AG04450 (cell line): Measurements from ENCODE around the gene OR5AC2. TPM values are rescaled to one million over a fixed set of nuclear protein-coding genes. Genes with fewer than 3 reads are reported as not detected.

Experiments
- CTCF ChIA-PET: fragments of 300-600, 350-600 bp; formaldehyde crosslinking; extraction: SDS; loops from one replicate; lab custom pipeline; 2022; ENCODE audit warnings: antibody characterized with exemption, inconsistent platforms; lab: Charles Lee
- POLR2A ChIA-PET: fragments of 350-600 bp; formaldehyde crosslinking; extraction: SDS; loops from one replicate; lab custom pipeline; 2021; ENCODE audit warnings: antibody characterized with exemption, inconsistent platforms; lab: Yijun Ruan, JAX
- DNase-seq: peaks from one replicate; pipeline ENCODE4 v3.0.0-alpha.2; 2011; ENCODE audit warnings: low read depth, low spot score
- H3K27ac ChIP-seq: one replicate; pipeline ENCODE4 v1.5.1; 2012; ENCODE audit warnings: low read depth, low read length, control low read depth
- H3K27me3 ChIP-seq: one replicate; pipeline ENCODE4 v1.6.0; 2012; ENCODE audit warnings: low read length; ENCODE audit not compliant: control insufficient read depth, insufficient read depth
- H3K4me3 ChIP-seq: 2 replicates; pipeline ENCODE4 v1.5.1; 2011; ENCODE audit warnings: mild to moderate bottlenecking, low read depth, low read length, control low read depth
- H3K9me3 ChIP-seq: 2 replicates; pipeline ENCODE4 v1.5.1; 2012; ENCODE audit warnings: low read length; ENCODE audit not compliant: control insufficient read depth, insufficient read depth
- CTCF ChIP-seq: IDR thresholded peaks from 2 replicates; pipeline ENCODE4 v1.5.1; 2011; ENCODE audit warnings: low read depth, low read length, control low read depth, inconsistent platforms
- polyA plus RNA-seq: library from polyadenylated mRNA; depleted of rRNA; stranded (reverse); fragments of >200 nt; gene quantifications from 2 replicates; pipeline ENCODE4 v1.2.3, GENCODE V29; 2011

Gene OR5AC2
- polyA plus RNA-seq, 1 experiment: not detected

GRCh38 chr3:98099848-98100247, 12.9 kb downstream of the OR5AC2 start:
- Histone ChIP-seq H3K9me3 (no peaks in the 10 kb centered on the region), H3K27ac (no peak overlapping the region), H3K27me3 (no peaks in the 10 kb centered on the region), H3K4me3 (no peak overlapping the region)
- DNase-seq: no peak
- CTCF ChIA-PET: no interaction called here
- POLR2A ChIA-PET: no interaction called here
- TF ChIP-seq CTCF: no peak

GRCh38 chr3:98108162-98108561, 21.2 kb downstream of the OR5AC2 start:
- H3K27ac ChIP-seq: no peak overlapping the region
- no peak for TF ChIP-seq CTCF
- CTCF ChIA-PET: no interaction called here
- no peak for DNase-seq
- peaks cover 8% of the 10 kb centered on the region; the same call in 1 of the 2 replicates for H3K9me3 ChIP-seq
- no peak overlapping the region for H3K4me3 ChIP-seq
- H3K27me3 ChIP-seq: no peaks in the 10 kb centered on the region
- POLR2A ChIA-PET: no interaction called here

GRCh38 chr3:98109807-98110549, 23.0 kb downstream of the OR5AC2 start:
- ChIA-PET CTCF (no interaction called here), POLR2A (no interaction called here)
- peaks cover 8% of the 10 kb centered on the region; the same call in 1 of the 2 replicates for H3K9me3 ChIP-seq
- DNase-seq: no peak
- TF ChIP-seq CTCF: no peak
- no peak overlapping the region for H3K27ac ChIP-seq
- no peaks in the 10 kb centered on the region for H3K27me3 ChIP-seq
- H3K4me3 ChIP-seq: no peak overlapping the region

GRCh38 chr3:98110550-98110908, 23.6 kb downstream of the OR5AC2 start:
- TF ChIP-seq CTCF: no peak

GRCh38 chr3:98114264-98114663, 27.3 kb downstream of the OR5AC2 start:
- Histone ChIP-seq H3K27me3 (no peaks in the 10 kb centered on the region), H3K9me3 (peaks cover 8% of the 10 kb centered on the region; the same call in 1 of the 2 replicates), H3K4me3 (no peak overlapping the region), H3K27ac (no peak overlapping the region)
- ChIA-PET CTCF (no interaction called here), POLR2A (no interaction called here)
- DNase-seq: no peak
- no peak for TF ChIP-seq CTCF

More at GRCh38 chr3:98110550-98110908, 23.6 kb downstream of the OR5AC2 start:
- ChIA-PET CTCF (no interaction called here), POLR2A (no interaction called here)
- peaks cover 8% of the 10 kb centered on the region; the same call in 1 of the 2 replicates for H3K9me3 ChIP-seq
- H3K4me3 ChIP-seq: no peak overlapping the region
- DNase-seq: no peak
- H3K27me3 ChIP-seq: no peaks in the 10 kb centered on the region
- H3K27ac ChIP-seq: no peak overlapping the region
